Memory B cell (primary cell): ENCODE results near the gene ACTR1B.

ENCODE experiments used
- ATAC-seq: fragments of 150-1000 bp; cut with Tn5 transposase; 2 replicates; pipeline ENCODE4 v1.10.0; 2021; ENCODE audit warnings: low read depth, mild to moderate bottlenecking, moderate library complexity
- DNase-seq, 2 donors: peaks; one replicate each; pipeline ENCODE4 v3.0.0; 2022; ENCODE audit warnings: low spot score in 2 of 2
- H3K27ac Mint-ChIP-seq: one replicate; pipeline ENCODE4 v1.8.0; 2022; ENCODE audit warnings: mild to moderate bottlenecking, moderate library complexity, mixed read lengths
- H3K27me3 Mint-ChIP-seq: one replicate; pipeline ENCODE4 v1.8.0; 2022; ENCODE audit warnings: mixed read lengths
- H3K36me3 Mint-ChIP-seq: one replicate; pipeline ENCODE4 v1.8.0; 2022; ENCODE audit warnings: mild to moderate bottlenecking, mixed read lengths
- H3K4me1 Mint-ChIP-seq: one replicate; pipeline ENCODE4 v1.8.0; 2022; ENCODE audit warnings: mixed read lengths
- H3K4me3 Mint-ChIP-seq: one replicate; pipeline ENCODE4 v1.8.0; 2022; ENCODE audit warnings: mild to moderate bottlenecking, moderate library complexity, mixed read lengths
- H3K9me3 Mint-ChIP-seq: one replicate; pipeline ENCODE4 v1.8.0; 2022; ENCODE audit warnings: mixed read lengths

Gene ACTR1B

GRCh38 chr2:97659256-97660043, 4.4 kb downstream of the ACTR1B start:
- Mint-ChIP-seq H3K9me3 (no peaks in the 10 kb centered on the region), H3K4me3 (no peak overlapping the region), H3K36me3 (peaks cover 16% of the 10 kb centered on the region), H3K4me1 (peaks cover 20% of the 10 kb centered on the region), H3K27ac (peak overlapping the region; percentile 29), H3K27me3 (no peaks in the 10 kb centered on the region)
- DNase-seq (no peak), ATAC-seq (no peak)

DNA sequence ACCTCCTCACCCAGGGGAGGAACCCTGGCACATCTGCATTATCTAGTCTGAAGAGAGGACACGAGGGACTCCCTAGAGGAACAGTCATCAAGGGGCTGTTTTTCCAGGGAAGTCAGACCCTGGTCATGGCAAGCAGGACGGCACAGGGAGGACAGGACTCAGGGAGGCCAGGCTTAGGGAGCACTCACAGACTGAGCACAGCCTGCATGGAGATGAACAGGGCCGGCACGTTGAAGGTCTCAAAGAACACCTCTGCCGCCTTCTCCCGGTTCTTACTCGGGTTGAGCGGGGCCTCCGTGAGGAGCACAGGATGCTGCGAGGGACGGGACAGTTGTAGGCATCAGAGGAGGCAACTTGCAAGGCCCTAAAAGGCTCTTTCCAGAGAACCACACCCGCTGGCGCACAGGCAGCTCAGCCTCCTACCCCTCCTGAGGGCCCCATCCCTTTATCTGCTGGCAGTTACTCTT, 5.1 kb downstream of the ACTR1B start:
- ATAC-seq (no peak), DNase-seq (no peak)
- peaks cover 20% of the 10 kb centered on the region for H3K36me3 Mint-ChIP-seq
- no peaks in the 10 kb centered on the region for H3K9me3 Mint-ChIP-seq
- no peak overlapping the region for H3K4me3 Mint-ChIP-seq
- no peaks in the 10 kb centered on the region for H3K27me3 Mint-ChIP-seq
- H3K27ac Mint-ChIP-seq = no peak overlapping the region
- peaks cover 20% of the 10 kb centered on the region for H3K4me1 Mint-ChIP-seq

- Mint-ChIP-seq H3K27me3 (no peaks in the 10 kb centered on the region), H3K36me3 (peaks cover 24% of the 10 kb centered on the region), H3K4me1 (peaks cover 19% of the 10 kb centered on the region), H3K9me3 (no peaks in the 10 kb centered on the region), H3K27ac (no peak overlapping the region), H3K4me3 (no peak overlapping the region)
- DNase-seq (no peak), ATAC-seq (no peak)
These were observed 5.7 kb downstream of the ACTR1B start for GRCh38 chr2:97657986-97658690.

DNA sequence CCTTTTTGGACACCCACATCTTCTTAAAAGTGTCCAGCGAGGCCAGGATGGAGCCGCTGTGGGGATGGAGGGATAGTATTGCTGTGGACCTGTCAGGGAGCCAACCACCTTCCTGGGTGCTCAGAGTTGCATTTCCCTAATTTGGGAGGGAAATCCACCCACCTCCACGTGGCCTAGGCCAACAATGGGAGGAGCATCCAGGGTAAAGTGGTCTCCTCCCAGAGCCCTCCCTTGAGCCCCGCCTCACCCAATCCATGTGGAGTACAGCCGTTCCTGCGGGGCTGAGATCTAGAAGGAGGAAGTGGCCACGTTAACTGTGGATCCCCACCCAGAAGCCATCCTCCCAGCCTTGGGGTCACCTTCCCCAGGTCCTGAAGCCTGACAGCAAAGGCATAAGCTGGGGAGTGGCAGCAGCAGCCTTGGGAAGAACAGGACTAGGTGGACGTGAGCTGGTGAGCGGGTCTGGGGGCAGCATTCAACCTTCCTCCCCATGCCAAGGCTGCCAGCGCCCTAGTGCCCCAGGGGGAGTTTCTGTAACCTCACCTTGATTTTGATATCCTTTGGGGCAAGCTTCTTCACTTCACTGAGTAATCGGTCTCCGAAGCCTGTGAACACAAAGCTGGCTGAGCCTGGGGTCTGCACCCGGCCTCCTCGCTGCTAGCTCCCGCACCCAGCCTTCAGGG, 6.8 kb downstream of the ACTR1B start:
- DNase-seq = no peak
- Mint-ChIP-seq H3K9me3 (no peaks in the 10 kb centered on the region), H3K4me3 (no peak overlapping the region), H3K4me1 (peaks cover 14% of the 10 kb centered on the region), H3K27me3 (no peaks in the 10 kb centered on the region), H3K27ac (no peak overlapping the region), H3K36me3 (peaks cover 24% of the 10 kb centered on the region)
- no peak for ATAC-seq

GRCh38 chr2:97656129-97656755, 7.6 kb downstream of the ACTR1B start:
- no peaks in the 10 kb centered on the region for H3K27me3 Mint-ChIP-seq
- ATAC-seq (no peak), DNase-seq (no peak)
- peaks cover 6% of the 10 kb centered on the region for H3K4me1 Mint-ChIP-seq
- peaks cover 24% of the 10 kb centered on the region for H3K36me3 Mint-ChIP-seq
- no peaks in the 10 kb centered on the region for H3K9me3 Mint-ChIP-seq
- H3K4me3 Mint-ChIP-seq = no peak overlapping the region
- no peak overlapping the region for H3K27ac Mint-ChIP-seq

DNA sequence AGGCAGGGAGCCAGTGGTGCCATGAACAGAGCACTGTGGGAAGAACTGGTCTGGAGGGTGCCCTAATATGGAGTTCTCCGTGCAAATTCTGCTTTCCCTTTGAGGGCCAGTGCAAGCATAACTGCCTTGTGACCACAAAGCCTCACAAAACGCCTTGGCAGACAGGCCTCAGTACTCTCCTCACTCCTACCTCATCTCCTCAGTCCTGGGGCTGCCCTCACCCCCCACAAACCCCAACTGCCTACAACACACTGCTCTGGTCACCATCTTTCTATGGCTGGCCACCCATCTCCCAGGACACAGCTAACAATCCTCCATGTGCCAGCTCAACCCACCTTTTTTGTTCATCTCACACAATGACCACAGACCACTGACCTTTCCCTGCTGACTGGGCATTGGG, 9.1 kb downstream of the ACTR1B start:
- no peak for ATAC-seq
- H3K4me3 Mint-ChIP-seq = no peak overlapping the region
- no peak for DNase-seq
- no peaks in the 10 kb centered on the region for H3K9me3 Mint-ChIP-seq
- H3K27ac Mint-ChIP-seq = no peak overlapping the region
- no peaks in the 10 kb centered on the region for H3K27me3 Mint-ChIP-seq
- peaks cover 2% of the 10 kb centered on the region for H3K4me1 Mint-ChIP-seq
- H3K36me3 Mint-ChIP-seq = peaks cover 26% of the 10 kb centered on the region

DNA sequence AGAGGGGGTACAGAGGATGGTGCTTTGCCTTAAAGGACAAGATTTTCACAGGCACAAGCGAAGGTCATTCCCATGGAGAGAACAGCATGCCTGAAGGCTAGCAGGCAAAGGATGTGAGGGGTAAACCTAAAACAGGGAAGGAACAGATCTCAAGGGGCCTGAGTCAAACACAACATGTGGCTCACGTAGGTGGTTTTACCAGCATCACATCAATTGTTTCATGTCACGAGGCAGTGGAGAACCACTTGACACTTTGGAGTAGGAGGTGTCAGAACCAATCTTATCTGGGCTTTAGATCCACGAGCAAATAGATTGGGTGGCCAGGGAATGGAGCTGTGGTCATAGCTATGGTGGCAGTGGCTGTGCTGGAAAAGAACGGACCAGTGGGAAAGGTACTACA, 9.5 kb downstream of the ACTR1B start:
- DNase-seq = no peak
- ATAC-seq = no peak
- Mint-ChIP-seq H3K36me3 (peaks cover 29% of the 10 kb centered on the region), H3K9me3 (no peaks in the 10 kb centered on the region), H3K4me3 (no peak overlapping the region), H3K27me3 (no peaks in the 10 kb centered on the region), H3K4me1 (no peaks in the 10 kb centered on the region), H3K27ac (no peak overlapping the region)

- no peaks in the 10 kb centered on the region for H3K27me3 Mint-ChIP-seq
- H3K4me3 Mint-ChIP-seq = no peak overlapping the region
- DNase-seq (no peak), ATAC-seq (no peak)
- no peaks in the 10 kb centered on the region for H3K9me3 Mint-ChIP-seq
- H3K4me1 Mint-ChIP-seq = no peaks in the 10 kb centered on the region
- H3K36me3 Mint-ChIP-seq = peaks cover 31% of the 10 kb centered on the region
- H3K27ac Mint-ChIP-seq = no peak overlapping the region
These were observed 10.0 kb downstream of the ACTR1B start for GRCh38 chr2:97653874-97654273.

DNA sequence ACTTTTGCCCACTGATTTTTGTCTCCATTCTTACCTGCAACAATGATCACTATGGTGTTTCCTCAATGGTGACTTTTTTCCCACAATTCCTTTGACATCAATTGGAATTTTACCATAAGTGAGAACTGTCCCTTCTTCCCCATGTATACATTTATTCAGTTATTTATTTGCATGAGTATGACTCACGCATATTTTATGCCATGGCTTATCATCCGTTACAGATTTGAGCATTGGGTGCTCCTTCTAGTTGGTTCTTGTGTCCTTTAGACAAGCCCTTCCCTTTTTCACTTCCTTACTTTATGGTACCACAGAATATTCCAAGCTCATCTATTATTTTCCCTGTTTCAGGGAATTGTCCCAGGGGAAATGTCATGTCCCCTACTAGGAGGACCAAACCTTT, 10.4 kb downstream of the ACTR1B start:
- Mint-ChIP-seq H3K27me3 (no peaks in the 10 kb centered on the region), H3K4me3 (no peak overlapping the region), H3K4me1 (no peaks in the 10 kb centered on the region), H3K36me3 (peaks cover 32% of the 10 kb centered on the region), H3K27ac (no peak overlapping the region), H3K9me3 (no peaks in the 10 kb centered on the region)
- DNase-seq (no peak), ATAC-seq (no peak)

- Mint-ChIP-seq H3K4me3 (no peak overlapping the region), H3K4me1 (peaks cover 9% of the 10 kb centered on the region), H3K36me3 (peaks cover 38% of the 10 kb centered on the region), H3K9me3 (no peaks in the 10 kb centered on the region), H3K27me3 (no peaks in the 10 kb centered on the region), H3K27ac (peak overlapping the region; percentile 84)
- ATAC-seq = no peak
- no peak for DNase-seq
These were observed 12.7 kb downstream of the ACTR1B start for GRCh38 chr2:97651114-97651513.

DNA sequence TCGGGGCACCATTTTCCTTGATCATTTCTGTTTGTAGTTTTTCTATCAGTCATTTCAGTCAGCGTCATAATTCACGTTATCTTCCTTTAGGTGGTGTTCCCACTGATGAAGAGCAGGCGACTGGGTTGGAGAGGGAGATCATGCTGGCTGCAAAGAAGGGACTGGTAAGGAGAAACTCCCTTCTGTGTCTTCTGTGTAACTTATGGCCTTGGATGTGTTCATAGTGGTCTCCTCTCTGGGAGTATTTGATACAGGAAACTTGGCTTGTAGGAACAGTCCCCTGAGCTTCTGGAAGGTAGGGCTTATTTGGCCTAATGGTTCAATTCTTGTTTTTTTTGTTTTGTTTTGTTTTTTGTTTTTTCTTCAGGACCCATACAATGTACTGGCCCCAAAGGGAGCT, 16.9 kb downstream of the ACTR1B start:
- Mint-ChIP-seq H3K9me3 (no peaks in the 10 kb centered on the region), H3K36me3 (peaks cover 23% of the 10 kb centered on the region), H3K27me3 (no peaks in the 10 kb centered on the region), H3K4me3 (peak overlapping the region; percentile 97), H3K27ac (peak overlapping the region; percentile 90), H3K4me1 (peaks cover 14% of the 10 kb centered on the region)
- DNase-seq (no peak), ATAC-seq (no peak)

DNA sequence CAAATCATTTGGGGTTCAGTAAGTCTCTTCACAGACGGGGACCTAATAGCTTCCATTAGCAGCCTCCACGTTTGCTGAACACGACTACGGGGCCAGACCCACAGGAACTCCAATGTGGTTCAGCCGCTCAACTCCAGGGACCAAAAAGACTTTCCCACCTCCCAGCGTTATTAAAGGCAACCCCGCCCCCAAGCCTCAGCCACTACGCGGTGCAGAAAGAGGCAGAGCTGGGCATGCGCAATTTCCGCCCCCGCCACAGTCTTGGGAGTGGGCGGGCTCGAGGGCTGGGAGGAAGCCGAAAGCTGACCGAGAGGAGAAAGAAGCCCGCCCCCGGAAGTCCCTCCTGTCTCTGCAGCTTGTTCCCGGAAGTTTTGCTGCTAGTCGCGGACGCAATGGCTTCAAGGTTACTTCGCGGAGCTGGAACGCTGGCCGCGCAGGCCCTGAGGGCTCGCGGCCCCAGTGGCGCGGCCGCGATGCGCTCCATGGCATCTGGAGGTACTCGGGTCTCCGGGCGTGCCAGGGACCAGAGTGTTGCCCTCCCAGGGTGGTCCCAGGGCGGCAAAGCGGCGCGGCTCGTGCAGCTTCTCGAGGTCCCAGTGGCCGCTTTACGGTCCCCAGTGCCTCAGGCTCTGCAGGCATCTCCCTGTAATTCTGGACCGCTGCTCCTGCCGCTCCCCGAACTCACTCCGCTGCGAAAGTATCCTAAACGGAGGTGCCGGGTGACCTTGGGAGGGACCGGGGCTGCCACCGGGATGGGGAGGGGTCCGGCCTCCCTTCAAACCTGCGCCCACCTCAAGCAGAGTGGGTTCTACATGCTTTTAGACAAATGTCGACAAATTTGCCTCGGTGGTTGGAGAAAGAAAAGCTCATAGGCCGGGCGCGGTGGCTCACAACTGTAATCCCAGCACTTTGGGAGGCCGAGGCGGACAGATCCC, 17.9 kb downstream of the ACTR1B start, which contains the start of gene COX5B:
TSS of gene COX5B (plus strand) at position 368 of the 935 bp plus-strand sequence. CDS start at position 393, 25 bp downstream.
- no peaks in the 10 kb centered on the region for H3K9me3 Mint-ChIP-seq
- H3K36me3 Mint-ChIP-seq = peaks cover 21% of the 10 kb centered on the region
- no peaks in the 10 kb centered on the region for H3K27me3 Mint-ChIP-seq
- peaks cover 14% of the 10 kb centered on the region for H3K4me1 Mint-ChIP-seq
- DNase-seq (peak; percentile 91 to 97), ATAC-seq (peak; percentile 98)
- H3K27ac Mint-ChIP-seq = peak within 1 kb of the TSS; percentile 90
- peak within 1 kb of the TSS; percentile 97 for H3K4me3 Mint-ChIP-seq

GRCh38 chr2:97645112-97645694, 18.6 kb downstream of the ACTR1B start:
- H3K4me1 Mint-ChIP-seq = peaks cover 14% of the 10 kb centered on the region
- no peak for DNase-seq

More at GRCh38 chr2:97645112-97645694, 18.6 kb downstream of the ACTR1B start:
- Mint-ChIP-seq H3K27me3 (no peaks in the 10 kb centered on the region), H3K36me3 (peaks cover 18% of the 10 kb centered on the region), H3K9me3 (no peaks in the 10 kb centered on the region), H3K4me3 (peak overlapping the region; percentile 97), H3K27ac (peak overlapping the region; percentile 83)
- ATAC-seq = peak; percentile 38
